Tibial nerve (tissue), 4 donors: ENCODE results near the gene TTC31.

Experiments used
- CTCF ChIP-seq, 5 experiments: fragments of 200-600 bp in 3 of 5; fragments of 450-650 bp in 2 of 5; sonication (generic) in 3 of 5; IDR thresholded peaks; one replicate each; pipeline ENCODE4 v1.5.1; 2016 to 2019; ENCODE audit warnings: antibody characterized with exemption in 5 of 5, mild to moderate bottlenecking in 3 of 5, moderate library complexity in 2 of 5
- EP300 ChIP-seq, 2 donors: sonication (generic); formaldehyde crosslinking; IDR thresholded peaks; one replicate each; pipeline ENCODE4 v1.6.1; 2017; ENCODE audit warnings: antibody characterized with exemption in 2 of 2, mild to moderate bottlenecking in 1 of 2

- no peak for TF ChIP-seq CTCF (IDR thresholded peaks at IDR 0.05)
- TF ChIP-seq EP300 (IDR thresholded peaks at IDR 0.05): no peak
Measured at GRCh38 chr2:74444498-74445318, 38.2 kb upstream of the TTC31 start.
